GM23248 (cell line): Measurements from ENCODE around the gene MNAT1. TPM values are rescaled to one million over a fixed set of nuclear protein-coding genes. Genes with fewer than 3 reads are reported as not detected.

Experiments used
- DNase-seq: peaks from one replicate; pipeline ENCODE4 v3.0.0-alpha.2; 2015
- H2AFZ ChIP-seq: fragments of 200-600 bp; sonication (generic); 2 replicates; pipeline ENCODE4 v1.6.1; 2016; ENCODE audit warnings: antibody characterized with exemption
- H3F3A ChIP-seq: fragments of 200-600 bp; sonication (generic); 2 replicates; pipeline ENCODE4 v1.6.1; 2016; ENCODE audit warnings: mild to moderate bottlenecking, antibody characterized with exemption, mixed run types; ENCODE audit not compliant: insufficient read depth
- H3K27ac ChIP-seq: fragments of 200-600 bp; sonication (generic); 2 replicates; pipeline ENCODE4 v1.5.1; 2016; ENCODE audit warnings: mild to moderate bottlenecking
- H3K27me3 ChIP-seq: fragments of 200-600 bp; sonication (generic); replicated peaks from 2 replicates; pipeline ENCODE4 v1.6.1; 2016; ENCODE audit warnings: mild to moderate bottlenecking; ENCODE audit not compliant: insufficient read depth
- H3K36me3 ChIP-seq: fragments of 200-600 bp; sonication (generic); 2 replicates; pipeline ENCODE4 v1.6.1; 2016; ENCODE audit warnings: low read depth, mild to moderate bottlenecking
- H3K4me1 ChIP-seq: fragments of 200-600 bp; sonication (generic); 2 replicates; pipeline ENCODE4 v1.6.1; 2016; ENCODE audit warnings: mild to moderate bottlenecking; ENCODE audit not compliant: insufficient read depth
- H3K4me2 ChIP-seq: fragments of 200-600 bp; sonication (generic); one replicate; pipeline ENCODE4 v1.6.1; 2016; ENCODE audit warnings: mild to moderate bottlenecking; ENCODE audit not compliant: unreplicated experiment
- H3K4me3 ChIP-seq: fragments of 200-600 bp; sonication (generic); 2 replicates; pipeline ENCODE4 v1.5.1; 2016; ENCODE audit warnings: mild to moderate bottlenecking
- H3K79me2 ChIP-seq: fragments of 200-600 bp; sonication (generic); 2 replicates; pipeline ENCODE4 v1.6.1; 2016; ENCODE audit warnings: mild to moderate bottlenecking; ENCODE audit not compliant: insufficient read depth
- H3K9ac ChIP-seq: fragments of 200-600 bp; sonication (generic); 2 replicates; pipeline ENCODE4 v1.6.1; 2016; ENCODE audit warnings: mild to moderate bottlenecking
- H3K9me2 ChIP-seq: fragments of 200-600 bp; sonication (generic); 2 replicates; pipeline ENCODE4 v1.6.1; 2016; ENCODE audit warnings: mixed run types, mild to moderate bottlenecking, moderate library complexity; ENCODE audit not compliant: insufficient read depth
- H3K9me3 ChIP-seq: fragments of 200-600 bp; sonication (generic); one replicate; pipeline ENCODE4 v1.6.1; 2017; ENCODE audit warnings: low read depth
- H4K20me1 ChIP-seq: fragments of 200-600 bp; sonication (generic); 2 replicates; pipeline ENCODE4 v1.6.0; 2016; ENCODE audit not compliant: insufficient read depth
- EZH2 ChIP-seq: fragments of 200-600 bp; sonication (generic); IDR thresholded peaks from 2 replicates; pipeline ENCODE4 v1.6.1; 2018; ENCODE audit warnings: antibody characterized with exemption, mild to moderate bottlenecking; ENCODE audit not compliant: insufficient read depth, poor library complexity, severe bottlenecking
- EZH2phosphoT487 ChIP-seq: fragments of 200-600 bp; sonication (generic); IDR thresholded peaks from 2 replicates; pipeline ENCODE4 v1.6.1; 2018; ENCODE audit warnings: antibody characterized with exemption, moderate library complexity, mild to moderate bottlenecking, low read depth; ENCODE audit not compliant: insufficient read depth
- WGBS, 2 experiments: methylation state at CpG; one replicate each; pipeline ENCODE4 v1.1.6; 2015 to 2017; ENCODE audit warnings: low lambda C conversion rate in 2 of 2, low coverage in 1 of 2; ENCODE audit errors: missing lambda C conversion rate in 2 of 2; 5-methylcytosine and 5-hydroxymethylcytosine counted together
- in situ Hi-C: fragments of 300-500 bp; cut with MboI; formaldehyde crosslinking; loops from 2 replicates; pipeline ENCODE4 v1.15.0; 2020
- polyA plus RNA-seq: library from polyadenylated mRNA; unstranded; fragments of >200 nt; fragmentation: Nextera tagmentation; extraction: Ambion mirVana; gene quantifications from 2 replicates; pipeline ENCODE4 v1.2.1, GENCODE V29; 2016
- total RNA-seq: library from RNA; depleted of rRNA; stranded (reverse); fragments of >200 nt; shearing (Covaris generic); gene quantifications from 2 replicates; pipeline ENCODE4 v1.2.3, GENCODE V29; 2014

MNAT1 gene
- total and polyA plus RNA-seq, 2 experiments from 2014 or later = 39.9 to 53.8 TPM

- WGBS, 2 experiments = 92 to 97% methylated on average over 3 of the region's 3 CpGs
- Histone ChIP-seq H3K9ac (no peak overlapping the region), H2AFZ (no peak overlapping the region), H3K27me3 (no peaks in the 10 kb centered on the region), H3K4me1 (peaks cover 3% of the 10 kb centered on the region), H3K4me3 (no peak overlapping the region), H3F3A (no peaks in the 10 kb centered on the region), H3K9me2 (no peaks in the 10 kb centered on the region), H4K20me1 (no peaks in the 10 kb centered on the region), H3K79me2 (peaks cover 19% of the 10 kb centered on the region; the same call in 1 of the 2 replicates), H3K27ac (no peak overlapping the region), H3K36me3 (no peaks in the 10 kb centered on the region; the same call in 1 of the 2 replicates), H3K4me2 (no peak overlapping the region), H3K9me3 (no peaks in the 10 kb centered on the region)
- in situ Hi-C loops = no loop called here
- no peak for DNase-seq
- TF ChIP-seq EZH2 (no peak), EZH2phosphoT487 (no peak)
These were observed 238.5 kb downstream of the MNAT1 start for GRCh38 chr14:60973070-60973469.

- no peaks in the 10 kb centered on the region for H3F3A ChIP-seq
- H4K20me1 ChIP-seq = no peaks in the 10 kb centered on the region
- peaks cover 14% of the 10 kb centered on the region for H3K4me1 ChIP-seq
- WGBS, 2 experiments = 73 to 77% methylated on average over 6 of the region's 6 CpGs
- in situ Hi-C loops = no loop called here
- H3K9me3 ChIP-seq = no peaks in the 10 kb centered on the region
- H3K9ac ChIP-seq = no peak overlapping the region
- no peaks in the 10 kb centered on the region for H3K9me2 ChIP-seq
- peaks cover 29% of the 10 kb centered on the region for H3K79me2 ChIP-seq
- no peak overlapping the region for H3K4me2 ChIP-seq
- H3K27ac ChIP-seq = no peak overlapping the region
- no peak for TF ChIP-seq EZH2phosphoT487
- TF ChIP-seq EZH2 = no peak
- no peaks in the 10 kb centered on the region; the same call in 1 of the 2 replicates for H3K36me3 ChIP-seq
- no peaks in the 10 kb centered on the region for H3K27me3 ChIP-seq
- no peak for DNase-seq
- no peak overlapping the region for H2AFZ ChIP-seq
- H3K4me3 ChIP-seq = no peak overlapping the region
These were observed 239.6 kb downstream of the MNAT1 start for GRCh38 chr14:60974090-60974651.

GRCh38 chr14:60975551-60975950, 241.0 kb downstream of the MNAT1 start:
- in situ Hi-C loops = no loop called here
- no peak overlapping the region for H3K9ac ChIP-seq
- H3K36me3 ChIP-seq = no peaks in the 10 kb centered on the region; the same call in 1 of the 2 replicates
- no peaks in the 10 kb centered on the region for H3F3A ChIP-seq
- 54 to 55% methylated on average over 2 of the region's 2 CpGs for WGBS, 2 experiments
- H3K4me1 ChIP-seq = peaks cover 22% of the 10 kb centered on the region
- H3K9me3 ChIP-seq = no peaks in the 10 kb centered on the region
- no peaks in the 10 kb centered on the region for H3K9me2 ChIP-seq
- no peak overlapping the region for H2AFZ ChIP-seq
- no peak for DNase-seq
- H3K79me2 ChIP-seq = peaks cover 42% of the 10 kb centered on the region
- H3K27me3 ChIP-seq = no peaks in the 10 kb centered on the region
- no peak for TF ChIP-seq EZH2
- TF ChIP-seq EZH2phosphoT487 = no peak
- no peaks in the 10 kb centered on the region for H4K20me1 ChIP-seq
- H3K27ac ChIP-seq = no peak overlapping the region
- H3K4me3 ChIP-seq = no peak overlapping the region
- H3K4me2 ChIP-seq = no peak overlapping the region

GRCh38 chr14:60977847-60978246, 243.3 kb downstream of the MNAT1 start:
- Histone ChIP-seq H3K27ac (no peak overlapping the region), H3K9me2 (no peaks in the 10 kb centered on the region), H3K9me3 (no peaks in the 10 kb centered on the region), H3K4me3 (peak overlapping the region; percentile 24; the same call in 1 of the 2 replicates), H4K20me1 (no peaks in the 10 kb centered on the region), H3K79me2 (peaks cover 50% of the 10 kb centered on the region), H3K4me2 (peak overlapping the region; percentile 48), H3F3A (peaks cover 16% of the 10 kb centered on the region), H3K36me3 (no peaks in the 10 kb centered on the region; the same call in 1 of the 2 replicates), H3K27me3 (no peaks in the 10 kb centered on the region), H3K9ac (no peak overlapping the region), H3K4me1 (peaks cover 28% of the 10 kb centered on the region), H2AFZ (no peak overlapping the region)
- no peak for DNase-seq
- in situ Hi-C loops = no loop called here
- WGBS, 2 experiments = 9 to 11% methylated on average over 2 of the region's 2 CpGs
- TF ChIP-seq EZH2phosphoT487 (no peak), EZH2 (no peak)
